BJ (cell line): ENCODE results near the gene RPUSD1. TPM values are rescaled to one million over a fixed set of nuclear protein-coding genes. Genes with fewer than 3 reads are reported as not detected.
"Not testable (repeated sequence)": the region's sequence is repeated elsewhere in the genome, so short reads cannot be mapped to it uniquely, and the experiment has no call there.

ENCODE experiments used
- CTCF ChIA-PET: fragments of 350-600 bp; formaldehyde crosslinking; extraction: SDS; loops from one replicate; lab custom pipeline; 2021; ENCODE audit warnings: antibody characterized with exemption, inconsistent platforms; lab: Yijun Ruan, JAX
- POLR2A ChIA-PET: fragments of 300-600 bp; sonication (Branson Sonifier 250); formaldehyde crosslinking; extraction: SDS; loops from one replicate; lab custom pipeline; 2021; ENCODE audit warnings: antibody characterized with exemption; lab: Charles Lee
- DNase-seq: peaks from one replicate; pipeline ENCODE4 v3.0.0-alpha.2; 2011; ENCODE audit warnings: low read depth
- H3K27me3 ChIP-seq: 2 replicates; pipeline ENCODE4 v1.6.0; 2011; ENCODE audit warnings: low read length; ENCODE audit not compliant: control insufficient read depth, insufficient read depth
- H3K36me3 ChIP-seq: 2 replicates; pipeline ENCODE4 v1.5.1; 2011; ENCODE audit warnings: low read length; ENCODE audit not compliant: control insufficient read depth, insufficient read depth
- H3K4me3 ChIP-seq: 2 replicates; pipeline ENCODE4 v1.5.1; 2011; ENCODE audit warnings: low read depth, mild to moderate bottlenecking, control low read depth, low read length
- polyA plus RNA-seq: library from polyadenylated mRNA; depleted of rRNA; stranded (reverse); fragments of >200 nt; gene quantifications from 2 replicates; pipeline ENCODE4 v1.2.3, GENCODE V29; 2011
- TF ChIP-seq, protein P1 (sequence below): IDR thresholded peaks from 2 replicates; pipeline ENCODE4 v1.5.1; 2011; ENCODE audit warnings: low read depth, mild to moderate bottlenecking, control low read depth, inconsistent platforms, low read length, moderate library complexity; ENCODE audit not compliant: insufficient read depth

The RPUSD1 gene
- polyA plus RNA-seq, 1 experiment = 24.7 TPM

DNA sequence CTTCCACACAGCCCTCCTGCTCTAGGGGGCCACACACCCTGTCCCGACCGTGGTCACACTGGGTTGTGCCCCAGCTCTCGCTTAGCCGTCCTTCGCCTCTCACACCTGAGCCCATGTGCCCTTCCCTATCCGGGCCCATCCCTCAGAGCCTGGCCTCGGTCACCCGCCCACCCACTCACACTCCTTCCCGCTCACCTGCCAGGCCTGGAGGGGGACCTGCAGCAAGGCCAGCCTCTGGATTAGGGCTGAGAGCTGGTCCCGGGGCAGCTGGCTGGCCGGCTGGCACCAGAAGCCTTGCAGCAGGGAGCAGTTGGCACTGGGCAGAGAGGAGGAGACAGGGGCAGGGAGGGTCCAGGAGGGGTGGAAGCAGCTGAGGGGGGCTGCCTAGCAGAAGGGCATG is 9.7 kb downstream of the RPUSD1 start:
- H3K27me3 ChIP-seq = no peaks in the 10 kb centered on the region
- CTCF ChIA-PET = interaction anchor here (1.1 kb wide), 1 partner anchor 29 kb away, joined by 3 read pairs; no protein-coding TSS in a partner anchor
- DNase-seq = no peak
- H3K36me3 ChIP-seq = no peaks in the 10 kb centered on the region
- POLR2A ChIA-PET = no interaction called here
- H3K4me3 ChIP-seq = no peak overlapping the region
- TF ChIP-seq, protein P1, sequence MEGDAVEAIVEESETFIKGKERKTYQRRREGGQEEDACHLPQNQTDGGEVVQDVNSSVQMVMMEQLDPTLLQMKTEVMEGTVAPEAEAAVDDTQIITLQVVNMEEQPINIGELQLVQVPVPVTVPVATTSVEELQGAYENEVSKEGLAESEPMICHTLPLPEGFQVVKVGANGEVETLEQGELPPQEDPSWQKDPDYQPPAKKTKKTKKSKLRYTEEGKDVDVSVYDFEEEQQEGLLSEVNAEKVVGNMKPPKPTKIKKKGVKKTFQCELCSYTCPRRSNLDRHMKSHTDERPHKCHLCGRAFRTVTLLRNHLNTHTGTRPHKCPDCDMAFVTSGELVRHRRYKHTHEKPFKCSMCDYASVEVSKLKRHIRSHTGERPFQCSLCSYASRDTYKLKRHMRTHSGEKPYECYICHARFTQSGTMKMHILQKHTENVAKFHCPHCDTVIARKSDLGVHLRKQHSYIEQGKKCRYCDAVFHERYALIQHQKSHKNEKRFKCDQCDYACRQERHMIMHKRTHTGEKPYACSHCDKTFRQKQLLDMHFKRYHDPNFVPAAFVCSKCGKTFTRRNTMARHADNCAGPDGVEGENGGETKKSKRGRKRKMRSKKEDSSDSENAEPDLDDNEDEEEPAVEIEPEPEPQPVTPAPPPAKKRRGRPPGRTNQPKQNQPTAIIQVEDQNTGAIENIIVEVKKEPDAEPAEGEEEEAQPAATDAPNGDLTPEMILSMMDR = no peak

- Histone ChIP-seq H3K4me3 (no peak overlapping the region), H3K36me3 (no peaks in the 10 kb centered on the region), H3K27me3 (no peaks in the 10 kb centered on the region)
- TF ChIP-seq, protein P1 = no peak
- ChIA-PET CTCF (interaction anchor here (1.1 to 2.0 kb wide), 2 partner anchors 8 to 29 kb away, joined by 3 to 18 read pairs; no protein-coding TSS in a partner anchor), POLR2A (no interaction called here)
- no peak for DNase-seq
Measured at GRCh38 chr16:777826-778225, 10.4 kb downstream of the RPUSD1 start.

GRCh38 chr16:776824-777223 is 11.4 kb downstream of the RPUSD1 start:
- Histone ChIP-seq H3K27me3 (no peaks in the 10 kb centered on the region), H3K36me3 (no peaks in the 10 kb centered on the region), H3K4me3 (no peak overlapping the region)
- POLR2A ChIA-PET = no interaction called here
- CTCF ChIA-PET = interaction anchor here (0.8 to 2.0 kb wide), 3 partner anchors 9 to 65 kb away, joined by 3 to 18 read pairs (median 5); partner anchors contain the start of gene CIAO3
- TF ChIP-seq, protein P1 = no peak
- DNase-seq = no peak

GRCh38 chr16:776298-776697 is 11.9 kb downstream of the RPUSD1 start:
- H3K36me3 ChIP-seq, H3K27me3 ChIP-seq, H3K4me3 ChIP-seq, DNase-seq, POLR2A ChIA-PET: not testable (repeated sequence)
- CTCF ChIA-PET = interaction anchor here (0.8 to 2.0 kb wide), 3 partner anchors 10 to 64 kb away, joined by 3 to 18 read pairs (median 5); partner anchors contain the start of gene CIAO3

DNA sequence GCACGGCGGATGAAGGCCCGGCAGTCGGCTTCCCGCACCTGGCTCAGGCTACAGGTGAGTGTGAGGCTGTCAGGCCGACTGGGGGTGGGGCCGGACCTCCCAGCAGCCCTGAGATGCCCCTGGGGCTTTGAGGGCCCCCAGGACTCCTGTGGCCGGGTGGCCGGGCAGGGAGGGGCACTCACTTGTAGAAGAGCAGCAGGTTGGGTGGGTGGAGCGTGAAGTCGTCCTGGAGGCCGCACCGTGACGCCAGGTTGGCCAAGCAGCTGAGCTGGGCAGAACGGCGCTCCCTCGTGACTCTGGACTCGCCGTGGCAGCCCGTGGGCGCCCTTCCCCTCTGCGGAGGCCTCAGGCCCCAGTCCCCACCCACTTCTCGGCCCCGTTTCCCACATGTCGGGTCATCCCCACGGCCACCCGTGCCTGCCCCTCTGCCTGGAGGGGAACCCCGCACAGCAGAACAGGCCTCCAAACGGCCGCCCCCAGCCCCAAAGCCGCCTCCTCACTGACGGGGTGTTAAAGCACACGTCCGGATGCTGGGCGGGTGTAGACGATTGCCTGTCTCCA is 12.9 kb downstream of the RPUSD1 start:
- ChIA-PET POLR2A (no interaction called here), CTCF (no interaction called here)
- H3K36me3 ChIP-seq = no peaks in the 10 kb centered on the region
- DNase-seq = no peak
- TF ChIP-seq, protein P1 = no peak
- H3K4me3 ChIP-seq = no peak overlapping the region
- no peaks in the 10 kb centered on the region for H3K27me3 ChIP-seq
